Activated CD4-positive, alpha-beta T cell treated with anti-CD3 and anti-CD28 coated beads, Interleukin-2, amount 10 ng/mL, durations not matched to agents 24 days and 14 days (primary cell): Measurements from ENCODE around the gene GTPBP2. TPM values are rescaled to one million over a fixed set of nuclear protein-coding genes. Genes with fewer than 3 reads are reported as not detected.
"Not testable (repeated sequence)": the region's sequence is repeated elsewhere in the genome, so short reads cannot be mapped to it uniquely, and the experiment has no call there.

Experiments
- DNase-seq: peaks from one replicate; pipeline ENCODE4 v3.0.0; 2022
- H3K27ac Mint-ChIP-seq: one replicate; pipeline ENCODE4 v1.8.0; 2022; ENCODE audit warnings: mild to moderate bottlenecking, mixed read lengths
- H3K27me3 Mint-ChIP-seq: one replicate; pipeline ENCODE4 v1.8.0; 2022; ENCODE audit warnings: mixed read lengths
- H3K36me3 Mint-ChIP-seq: one replicate; pipeline ENCODE4 v1.8.0; 2022; ENCODE audit warnings: low read depth, mild to moderate bottlenecking, mixed read lengths
- H3K4me1 Mint-ChIP-seq: one replicate; pipeline ENCODE4 v1.8.0; 2021; ENCODE audit warnings: mixed read lengths
- H3K4me3 Mint-ChIP-seq: one replicate; pipeline ENCODE4 v1.8.0; 2022; ENCODE audit warnings: mild to moderate bottlenecking, moderate library complexity, mixed read lengths
- H3K9me3 Mint-ChIP-seq: one replicate; pipeline ENCODE4 v1.8.0; 2021; ENCODE audit warnings: mixed read lengths
- intact Hi-C: fragments of 100-400 bp; cut with micrococcal nuclease; formaldehyde crosslinking; loops from one replicate; pipeline ENCODE4 v1.15.1; 2023
- total RNA-seq: library from RNA; stranded (reverse); gene quantifications from 2 replicates; pipeline ENCODE4 v1.2.3, GENCODE V29; 2022

GTPBP2 gene
- total RNA-seq, 1 donor from 2014 or later = 69.4 TPM

- Mint-ChIP-seq H3K9me3 (no peaks in the 10 kb centered on the region), H3K36me3 (peaks cover 27% of the 10 kb centered on the region), H3K27ac (peak overlapping the region; percentile 76), H3K4me1 (peaks cover 38% of the 10 kb centered on the region), H3K4me3 (peak overlapping the region; percentile 52), H3K27me3 (no peaks in the 10 kb centered on the region)
- intact Hi-C loops = no loop called here
- peak; percentile 81 for DNase-seq
Observed at GRCh38 chr6:43668151-43669028, 39.3 kb upstream of the GTPBP2 start.

- Mint-ChIP-seq H3K4me1 (peaks cover 45% of the 10 kb centered on the region), H3K27ac (peak overlapping the region; percentile 76), H3K27me3 (no peaks in the 10 kb centered on the region), H3K9me3 (no peaks in the 10 kb centered on the region), H3K36me3 (peaks cover 20% of the 10 kb centered on the region), H3K4me3 (peak overlapping the region; percentile 52)
- intact Hi-C loops = loop anchor here (1.0 kb wide), 4 partner anchors 20 to 412 kb away; partner anchors contain the start of gene MRPS18A
- peak; percentile 95 for DNase-seq
Observed at GRCh38 chr6:43667245-43668150, 38.4 kb upstream of the GTPBP2 start.

- no peak for DNase-seq
- intact Hi-C loops = no loop called here
- no peak overlapping the region for H3K27ac Mint-ChIP-seq
- H3K27me3 Mint-ChIP-seq = no peaks in the 10 kb centered on the region
- peaks cover 11% of the 10 kb centered on the region for H3K36me3 Mint-ChIP-seq
- H3K4me3 Mint-ChIP-seq = no peak overlapping the region
- no peaks in the 10 kb centered on the region for H3K9me3 Mint-ChIP-seq
- H3K4me1 Mint-ChIP-seq = peaks cover 50% of the 10 kb centered on the region
Observed at GRCh38 chr6:43666196-43666920, 37.3 kb upstream of the GTPBP2 start.

- Mint-ChIP-seq H3K9me3 (no peaks in the 10 kb centered on the region), H3K36me3 (peaks cover 1% of the 10 kb centered on the region), H3K4me3 (no peak overlapping the region), H3K27ac (no peak overlapping the region), H3K4me1 (peaks cover 44% of the 10 kb centered on the region), H3K27me3 (no peaks in the 10 kb centered on the region)
- no peak for DNase-seq
- intact Hi-C loops = no loop called here
Observed at GRCh38 chr6:43665376-43665775, 36.3 kb upstream of the GTPBP2 start.

- H3K27ac Mint-ChIP-seq, H3K4me3 Mint-ChIP-seq, intact Hi-C loops, H3K27me3 Mint-ChIP-seq, H3K36me3 Mint-ChIP-seq, H3K9me3 Mint-ChIP-seq, DNase-seq: not testable (repeated sequence)
- H3K4me1 Mint-ChIP-seq = peaks cover 21% of the 10 kb centered on the region
Observed at GRCh38 chr6:43662948-43663347, 33.9 kb upstream of the GTPBP2 start.

GRCh38 chr6:43658161-43658560, 29.1 kb upstream of the GTPBP2 start:
- intact Hi-C loops = no loop called here
- no peaks in the 10 kb centered on the region for H3K9me3 Mint-ChIP-seq
- no peak overlapping the region for H3K27ac Mint-ChIP-seq
- peaks cover 10% of the 10 kb centered on the region for H3K4me1 Mint-ChIP-seq
- no peak overlapping the region for H3K4me3 Mint-ChIP-seq
- H3K27me3 Mint-ChIP-seq = peaks cover 4% of the 10 kb centered on the region
- no peak for DNase-seq
- H3K36me3 Mint-ChIP-seq = no peaks in the 10 kb centered on the region

- no peaks in the 10 kb centered on the region for H3K36me3 Mint-ChIP-seq
- H3K4me3 Mint-ChIP-seq = no peak overlapping the region
- no peaks in the 10 kb centered on the region for H3K9me3 Mint-ChIP-seq
- peaks cover 4% of the 10 kb centered on the region for H3K27me3 Mint-ChIP-seq
- peaks cover 4% of the 10 kb centered on the region for H3K4me1 Mint-ChIP-seq
- no peak for DNase-seq
- H3K27ac Mint-ChIP-seq = no peak overlapping the region
- intact Hi-C loops = no loop called here
Observed at GRCh38 chr6:43657221-43657802, 28.2 kb upstream of the GTPBP2 start.

GRCh38 chr6:43652822-43653221, 23.8 kb upstream of the GTPBP2 start:
- intact Hi-C loops, DNase-seq, H3K27me3 Mint-ChIP-seq, H3K27ac Mint-ChIP-seq, H3K4me1 Mint-ChIP-seq, H3K36me3 Mint-ChIP-seq, H3K9me3 Mint-ChIP-seq, H3K4me3 Mint-ChIP-seq: not testable (repeated sequence)

- DNase-seq = no peak
- Mint-ChIP-seq H3K4me1 (peaks cover 7% of the 10 kb centered on the region), H3K9me3 (no peaks in the 10 kb centered on the region), H3K4me3 (no peak overlapping the region), H3K27ac (no peak overlapping the region), H3K27me3 (no peaks in the 10 kb centered on the region), H3K36me3 (no peaks in the 10 kb centered on the region)
- intact Hi-C loops = no loop called here
Observed at GRCh38 chr6:43648248-43648647, 19.2 kb upstream of the GTPBP2 start.

- Mint-ChIP-seq H3K36me3 (peaks cover 2% of the 10 kb centered on the region), H3K27ac (no peak overlapping the region), H3K27me3 (no peaks in the 10 kb centered on the region), H3K9me3 (no peaks in the 10 kb centered on the region), H3K4me1 (peaks cover 7% of the 10 kb centered on the region), H3K4me3 (no peak overlapping the region)
- intact Hi-C loops = no loop called here
- DNase-seq = no peak
Observed at GRCh38 chr6:43647613-43648012, 18.5 kb upstream of the GTPBP2 start.

GRCh38 chr6:43645613-43645964, 16.5 kb upstream of the GTPBP2 start:
- peak overlapping the region; percentile 87 for H3K4me3 Mint-ChIP-seq
- intact Hi-C loops = loop anchor here (1.0 kb wide), 1 partner anchor 10 kb away; the partner anchor contains the start of gene MAD2L1BP
- peaks cover 11% of the 10 kb centered on the region for H3K4me1 Mint-ChIP-seq
- peaks cover 12% of the 10 kb centered on the region for H3K36me3 Mint-ChIP-seq
- peak overlapping the region; percentile 51 for H3K27ac Mint-ChIP-seq
- no peaks in the 10 kb centered on the region for H3K9me3 Mint-ChIP-seq
- DNase-seq = no peak
- H3K27me3 Mint-ChIP-seq = no peaks in the 10 kb centered on the region

GRCh38 chr6:43644940-43645612, 16.0 kb upstream of the GTPBP2 start, which contains the start of gene RSPH9:
TSS of gene RSPH9 (plus strand) at chr6:43645036. CDS start at chr6:43645099, 63 bp downstream.
- intact Hi-C loops = loop anchor here (1.0 kb wide), 1 partner anchor 10 kb away; the partner anchor contains the start of gene MAD2L1BP
- peak within 1 kb of the TSS; percentile 51 for H3K27ac Mint-ChIP-seq

More at GRCh38 chr6:43644940-43645612, 16.0 kb upstream of the GTPBP2 start, which contains the start of gene RSPH9:
- peak; percentile 93 for DNase-seq
- Mint-ChIP-seq H3K9me3 (no peaks in the 10 kb centered on the region), H3K36me3 (peaks cover 17% of the 10 kb centered on the region), H3K4me3 (peak within 1 kb of the TSS; percentile 87), H3K27me3 (no peaks in the 10 kb centered on the region), H3K4me1 (peaks cover 12% of the 10 kb centered on the region)
